Muscle of leg (tissue), 16 donors: ENCODE data around the gene SMTNL1. TPM values are rescaled to one million over a fixed set of nuclear protein-coding genes. Genes with fewer than 3 reads are reported as not detected.

Experiments used
- DNase-seq: peaks from one replicate; pipeline ENCODE4 v3.0.0; 2013
- H3K27ac ChIP-seq: one replicate; pipeline ENCODE4 v1.5.1; 2013; ENCODE audit warnings: mild to moderate bottlenecking, low read length, control low read depth
- H3K27me3 ChIP-seq: one replicate; pipeline ENCODE4 v1.6.1; 2013; ENCODE audit warnings: low read length; ENCODE audit not compliant: control insufficient read depth, insufficient read depth
- H3K36me3 ChIP-seq: one replicate; pipeline ENCODE4 v1.6.1; 2013; ENCODE audit warnings: low read length; ENCODE audit not compliant: control insufficient read depth, insufficient read depth
- H3K4me1 ChIP-seq: one replicate; pipeline ENCODE4 v1.6.1; 2013; ENCODE audit warnings: low read length; ENCODE audit not compliant: control insufficient read depth, insufficient read depth
- H3K4me3 ChIP-seq: one replicate; pipeline ENCODE4 v1.5.1; 2013; ENCODE audit warnings: low read length, control low read depth
- H3K9me3 ChIP-seq: replicated peaks from 2 replicates; pipeline ENCODE4 v1.6.1; 2013; ENCODE audit warnings: low read depth, low read length; ENCODE audit not compliant: control insufficient read depth
- WGBS: methylation state at CpG from one replicate; pipeline ENCODE4 v1.1.5; 2013; ENCODE audit warnings: missing lambda C conversion rate; ENCODE audit not compliant: insufficient coverage; 5-methylcytosine and 5-hydroxymethylcytosine counted together
- long read RNA-seq, 11 donors: transcript quantifications; one replicate each; lab custom pipeline, GENCODE V29; 2026
- polyA plus RNA-seq, 8 donors: library from polyadenylated mRNA; unstranded; fragments of 120-200 nt; gene quantifications; one replicate each; pipeline versions ENCODE4 v1.2.1 to v1.2.3, GENCODE V29; 2013; ENCODE audit warnings: inconsistent platforms in 1 of 8, low replicate concordance in 1 of 8; ENCODE audit not compliant: insufficient read length in 8 of 8, insufficient read depth in 1 of 8
- total RNA-seq: library from RNA; stranded (reverse); fragments of 120-200 nt; gene quantifications from one replicate; pipeline ENCODE4 v1.2.4, GENCODE V29; 2013

SMTNL1 gene
- total RNA-seq = 143 TPM
- polyA plus RNA-seq = 100 to 1,000 TPM in 7 of 8 donors, 10 to 100 TPM in 1; 93.2 to 258 (median 197) TPM
- long read RNA-seq, donor 1, transcript SMTNL1-202 (7 exons, 1,649 nt) = major isoform, 6 of 40 reads
- long read RNA-seq, donor 1, partial matches to known transcripts = 17 of 40 reads
- long read RNA-seq, donor 1, other reads (novel, unspliced or antisense) = 17 of 40 reads
- long read RNA-seq, donor 2 = 0 reads
- long read RNA-seq, donor 3, partial matches to known transcripts = 29 of 70 reads
- long read RNA-seq, donor 3, other reads (novel, unspliced or antisense) = 37 of 70 reads
- long read RNA-seq, donor 4, partial matches to known transcripts = 5 of 19 reads
- long read RNA-seq, donor 4, other reads (novel, unspliced or antisense) = 12 of 19 reads
- long read RNA-seq, donor 5, transcript SMTNL1-202 (7 exons, 1,649 nt) = major isoform, 11 of 84 reads
- long read RNA-seq, donor 5, partial matches to known transcripts = 10 of 84 reads
- long read RNA-seq, donor 5, other reads (novel, unspliced or antisense) = 63 of 84 reads
- long read RNA-seq, donor 6, transcript SMTNL1-202 (7 exons, 1,649 nt) = major isoform, 25 of 167 reads
- long read RNA-seq, donor 6, partial matches to known transcripts = 25 of 167 reads
- long read RNA-seq, donor 6, other reads (novel, unspliced or antisense) = 117 of 167 reads
- long read RNA-seq, donor 7, transcript SMTNL1-202 (7 exons, 1,649 nt) = major isoform, 10 of 91 reads
- long read RNA-seq, donor 7, partial matches to known transcripts = 57 of 91 reads
- long read RNA-seq, donor 7, other reads (novel, unspliced or antisense) = 24 of 91 reads
- long read RNA-seq, donor 8, partial matches to known transcripts = 29 of 45 reads
- long read RNA-seq, donor 8, other reads (novel, unspliced or antisense) = 12 of 45 reads
- long read RNA-seq, donor 9, transcript SMTNL1-202 (7 exons, 1,649 nt) = major isoform, 9 of 109 reads
- long read RNA-seq, donor 9, partial matches to known transcripts = 32 of 109 reads
- long read RNA-seq, donor 9, other reads (novel, unspliced or antisense) = 68 of 109 reads
- long read RNA-seq, donor 10, transcript SMTNL1-202 (7 exons, 1,649 nt) = major isoform, 10 of 104 reads
- long read RNA-seq, donor 10, partial matches to known transcripts = 59 of 104 reads
- long read RNA-seq, donor 10, other reads (novel, unspliced or antisense) = 35 of 104 reads
- long read RNA-seq, donor 11, transcript SMTNL1-202 (7 exons, 1,649 nt) = major isoform, 16 of 134 reads
- long read RNA-seq, donor 11, partial matches to known transcripts = 35 of 134 reads
- long read RNA-seq, donor 11, other reads (novel, unspliced or antisense) = 83 of 134 reads

- no peaks in the 10 kb centered on the region for H3K27me3 ChIP-seq
- H3K9me3 ChIP-seq = no peaks in the 10 kb centered on the region
- WGBS = 47% methylated on average over 11 of the region's 14 CpGs
- peak; percentile 78 for DNase-seq
- H3K4me1 ChIP-seq = peaks cover 13% of the 10 kb centered on the region
- peak within 1 kb of the TSS; percentile 90 for H3K27ac ChIP-seq
- H3K4me3 ChIP-seq = peak within 1 kb of the TSS; percentile 43
- H3K36me3 ChIP-seq = no peaks in the 10 kb centered on the region
Observed at GRCh38 chr11:57536947-57537619, at the start of gene SMTNL1. Gene SMTNL1, plus strand, starts transcription at chr11:57537595. Its CDS starts 5,048 bp downstream, at chr11:57542643.

GRCh38 chr11:57487920-57488659 is 49.3 kb upstream of the SMTNL1 start:
- H3K4me1 ChIP-seq = peaks cover 36% of the 10 kb centered on the region
- H3K4me3 ChIP-seq = no peak overlapping the region
- peaks cover 30% of the 10 kb centered on the region for H3K36me3 ChIP-seq
- 63% methylated on average over 2 of the region's 6 CpGs for WGBS
- peak overlapping the region; percentile 37 for H3K27ac ChIP-seq
- peak; percentile 58 for DNase-seq
- peaks cover 8% of the 10 kb centered on the region for H3K27me3 ChIP-seq
- H3K9me3 ChIP-seq = no peaks in the 10 kb centered on the region

GRCh38 chr11:57490456-57491248 is 46.7 kb upstream of the SMTNL1 start:
- peak; percentile 26 for DNase-seq
- H3K4me1 ChIP-seq = peaks cover 40% of the 10 kb centered on the region
- no peaks in the 10 kb centered on the region for H3K9me3 ChIP-seq
- H3K27me3 ChIP-seq = no peaks in the 10 kb centered on the region
- H3K36me3 ChIP-seq = peaks cover 21% of the 10 kb centered on the region
- 86% methylated on average over 5 of the region's 9 CpGs for WGBS
- H3K27ac ChIP-seq = no peak overlapping the region
- no peak overlapping the region for H3K4me3 ChIP-seq

GRCh38 chr11:57491371-57492061 is 45.9 kb upstream of the SMTNL1 start:
- Histone ChIP-seq H3K27me3 (no peaks in the 10 kb centered on the region), H3K4me3 (no peak overlapping the region), H3K9me3 (no peaks in the 10 kb centered on the region), H3K36me3 (peaks cover 30% of the 10 kb centered on the region), H3K4me1 (peaks cover 40% of the 10 kb centered on the region), H3K27ac (no peak overlapping the region)
- WGBS = 66% methylated on average over 6 of the region's 11 CpGs
- no peak for DNase-seq

- Histone ChIP-seq H3K27me3 (no peaks in the 10 kb centered on the region), H3K9me3 (no peaks in the 10 kb centered on the region), H3K27ac (no peak overlapping the region), H3K36me3 (peaks cover 34% of the 10 kb centered on the region), H3K4me3 (no peak overlapping the region), H3K4me1 (peaks cover 26% of the 10 kb centered on the region)
- DNase-seq = peak; percentile 68
- 57% methylated on average over 10 of the region's 15 CpGs for WGBS
Observed at GRCh38 chr11:57493507-57494503, 43.6 kb upstream of the SMTNL1 start.

GRCh38 chr11:57496109-57496820 is 41.1 kb upstream of the SMTNL1 start:
- 83% methylated on average over 5 of the region's 9 CpGs for WGBS

More at GRCh38 chr11:57496109-57496820, 41.1 kb upstream of the SMTNL1 start:
- H3K4me3 ChIP-seq = no peak overlapping the region
- no peak overlapping the region for H3K27ac ChIP-seq
- H3K9me3 ChIP-seq = no peaks in the 10 kb centered on the region
- no peak for DNase-seq
- peaks cover 41% of the 10 kb centered on the region for H3K4me1 ChIP-seq
- peaks cover 29% of the 10 kb centered on the region for H3K36me3 ChIP-seq
- no peaks in the 10 kb centered on the region for H3K27me3 ChIP-seq
